Measurements from ENCODE around the gene MECP2.

The MECP2 gene

DNA sequence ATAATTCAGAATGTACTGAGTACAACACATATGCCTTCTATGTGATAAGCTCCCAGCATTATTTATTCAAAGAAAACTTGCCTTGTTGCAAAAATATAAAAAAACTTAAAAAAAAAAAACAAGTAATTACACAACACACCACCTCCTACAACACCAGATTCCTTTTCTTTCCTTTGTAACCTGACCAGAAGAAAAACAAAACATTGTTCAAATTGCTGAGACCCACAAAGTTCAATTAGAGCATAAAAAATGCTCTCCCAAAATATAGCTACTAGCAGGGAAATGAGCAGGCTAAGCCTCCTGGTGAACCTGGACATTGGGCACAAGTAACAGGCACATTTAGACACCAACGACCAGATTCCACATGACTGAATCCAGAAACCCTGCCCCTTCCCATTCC lies 38.3 kb downstream of the MECP2 start:
- DNase-seq, result no peak

DNA sequence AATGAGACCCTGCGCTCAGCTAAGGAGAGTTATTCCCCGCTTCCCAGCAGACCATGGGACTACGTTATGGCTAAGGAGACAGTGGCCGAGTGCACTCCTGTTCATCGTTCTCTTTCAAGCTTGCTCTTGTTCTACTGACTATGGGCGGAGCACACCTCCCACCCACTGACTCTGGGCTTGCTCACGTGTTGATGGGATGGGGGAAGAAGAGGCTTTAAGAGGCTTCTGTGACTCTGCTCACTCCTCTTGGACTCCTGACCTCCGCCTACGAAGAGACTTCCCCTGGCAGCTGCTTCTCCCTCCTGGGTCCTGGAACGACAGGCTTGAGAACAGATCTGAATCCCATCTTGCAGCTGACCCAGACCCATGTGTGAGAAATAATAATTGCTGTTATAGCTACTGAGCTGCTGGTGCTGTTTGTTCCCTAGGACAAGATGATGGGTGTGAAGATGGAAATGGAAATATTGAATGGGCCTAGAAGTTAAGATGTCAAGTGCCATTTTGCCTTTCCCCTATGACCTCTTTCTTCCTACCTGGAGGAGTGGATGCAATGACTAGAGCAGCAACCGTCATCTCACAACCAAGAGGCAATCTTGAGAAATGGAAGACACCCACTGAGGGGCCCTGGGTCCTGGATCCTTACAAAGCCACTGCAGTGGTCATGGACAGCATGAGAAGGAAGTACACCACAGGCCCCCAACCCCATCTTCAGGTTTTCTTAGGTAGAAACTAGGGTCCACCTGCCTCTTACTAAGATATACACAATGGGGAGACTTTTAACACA lies 39.1 kb downstream of the MECP2 start:
- no peak for DNase-seq

DNA sequence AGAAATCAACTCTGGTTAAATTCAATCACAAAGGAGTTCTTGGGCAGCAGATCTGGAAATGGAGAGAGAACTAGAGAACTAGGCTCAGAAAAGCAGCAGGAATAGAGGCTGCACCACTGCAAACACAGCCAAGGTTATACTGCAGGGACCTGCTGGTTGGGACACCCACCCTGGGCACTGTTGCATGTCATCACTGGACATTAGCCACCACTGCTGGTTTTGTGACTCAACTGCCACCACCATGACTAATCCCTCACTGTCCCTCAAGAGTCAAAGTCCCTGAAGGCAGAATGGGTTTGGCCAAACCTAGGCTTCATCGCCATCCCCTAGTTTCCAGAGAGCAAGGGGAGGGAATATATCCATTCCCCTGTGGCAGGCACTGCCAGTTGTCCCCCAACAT lies 39.7 kb downstream of the MECP2 start:
- DNase-seq, result no peak

DNA sequence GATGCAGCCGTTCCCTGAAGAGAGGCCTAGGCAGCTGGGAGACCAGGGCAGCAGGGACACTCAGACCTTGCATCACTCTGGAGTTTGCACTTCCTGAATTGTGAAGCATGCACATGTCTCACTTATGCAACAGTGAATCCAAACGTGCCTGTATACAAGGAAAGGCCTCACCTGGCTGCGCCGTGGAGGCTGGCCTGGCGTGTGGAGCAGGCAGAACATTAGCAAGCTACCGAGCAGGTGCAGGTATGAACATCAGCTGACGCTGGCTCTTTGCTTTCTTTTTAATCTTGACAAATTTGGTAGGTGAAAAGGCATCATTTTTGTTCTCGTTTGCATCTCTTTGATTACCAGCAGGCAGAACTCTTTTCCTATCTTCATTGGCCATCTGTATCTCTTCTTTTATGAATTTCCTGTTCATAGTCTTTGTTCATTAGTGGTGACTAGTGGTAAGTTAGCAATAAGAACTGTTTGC lies 40.7 kb downstream of the MECP2 start:
- no peak for DNase-seq

DNA sequence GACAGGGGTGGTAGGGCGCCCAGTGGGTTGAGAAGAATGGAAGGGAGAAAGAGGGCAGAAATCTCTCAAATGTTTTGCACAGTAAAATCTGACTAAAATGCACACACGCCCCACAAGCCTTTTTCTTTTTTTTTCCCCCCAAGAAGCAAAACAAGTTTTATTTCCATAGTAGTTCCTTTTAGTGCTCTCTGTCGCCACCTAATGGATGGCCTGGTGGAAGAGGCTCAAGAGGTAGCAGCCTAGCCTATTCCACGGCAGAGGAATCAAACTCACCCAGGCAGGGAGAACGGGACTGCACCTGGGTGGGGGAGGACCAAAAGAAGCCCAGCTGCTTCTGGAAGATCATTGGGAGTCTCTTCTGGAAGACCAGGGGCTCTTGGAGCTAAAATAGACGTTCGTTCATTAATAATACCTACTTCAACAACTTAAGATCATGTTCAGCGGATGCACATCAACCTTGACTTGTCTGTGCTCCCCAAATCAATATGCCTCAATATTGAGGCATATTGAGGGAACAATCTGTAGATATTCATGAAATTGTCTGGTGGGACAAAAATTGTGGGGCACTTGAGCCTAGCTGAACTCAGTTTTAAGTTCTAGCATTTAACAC lies 46.2 kb downstream of the MECP2 start:
- DNase-seq, result peak; percentile 58 to 79

DNA sequence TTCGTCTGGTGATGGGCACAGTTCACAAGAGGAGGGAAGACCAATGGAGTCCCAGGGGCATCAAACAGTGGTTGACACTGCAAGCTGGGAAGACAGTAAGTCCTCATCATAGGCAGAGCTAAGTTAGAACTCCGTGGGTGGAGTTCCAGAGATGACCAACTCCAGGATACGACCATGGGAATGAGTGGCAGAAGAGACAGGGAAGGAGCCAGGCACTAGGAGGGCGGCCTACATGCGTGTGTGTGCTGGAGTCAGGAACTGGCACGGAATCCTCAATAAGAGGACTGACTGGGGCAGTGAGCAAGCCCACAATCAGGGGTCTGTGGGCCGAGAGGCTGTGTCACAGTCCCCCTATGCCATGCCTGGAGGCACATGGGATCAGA lies 47.4 kb downstream of the MECP2 start:
- no peak for DNase-seq

DNA sequence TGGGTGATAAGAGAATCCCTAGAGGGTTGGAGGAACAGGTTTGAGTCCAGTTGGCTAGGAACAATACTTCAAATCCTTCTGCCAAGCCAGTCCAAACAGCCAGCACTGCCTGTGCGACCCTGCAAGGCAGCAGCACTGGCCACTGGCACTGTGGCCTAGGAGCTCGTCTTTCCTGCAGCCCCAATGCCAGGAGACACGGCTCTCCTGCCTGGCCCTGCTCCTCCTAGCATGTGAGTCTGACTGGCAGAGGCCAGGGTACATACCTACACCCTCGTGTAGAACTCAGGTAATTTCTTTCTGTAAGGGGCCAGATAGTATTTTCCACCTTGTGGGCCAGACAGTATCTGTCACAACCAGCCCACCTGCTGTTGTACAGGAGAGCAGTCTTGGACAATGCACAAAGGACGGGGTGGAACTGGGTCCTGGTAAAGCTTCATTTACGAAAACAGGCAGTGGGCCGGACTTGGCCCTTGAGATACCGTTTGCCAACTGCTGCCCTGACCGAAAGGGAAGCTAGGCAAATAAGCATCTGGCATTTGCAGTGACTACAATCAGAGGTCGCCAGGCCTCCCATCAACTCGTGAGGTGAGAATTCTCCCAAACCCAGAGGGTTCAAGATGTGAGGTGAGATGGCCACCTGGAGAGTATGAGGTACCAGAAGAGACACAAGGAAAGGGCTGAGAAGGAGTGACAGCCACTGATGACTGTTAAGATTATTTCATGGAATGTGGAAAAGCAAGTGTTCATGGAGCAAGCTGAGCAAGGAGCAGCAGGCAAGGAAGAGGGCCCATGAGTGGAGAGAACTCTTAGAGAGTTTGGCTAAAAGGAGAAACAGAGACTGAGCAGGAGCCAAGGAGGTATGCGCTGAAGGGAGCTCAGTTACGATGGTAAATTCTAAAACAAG lies 48.1 kb downstream of the MECP2 start:
- DNase-seq, result no peak

DNA sequence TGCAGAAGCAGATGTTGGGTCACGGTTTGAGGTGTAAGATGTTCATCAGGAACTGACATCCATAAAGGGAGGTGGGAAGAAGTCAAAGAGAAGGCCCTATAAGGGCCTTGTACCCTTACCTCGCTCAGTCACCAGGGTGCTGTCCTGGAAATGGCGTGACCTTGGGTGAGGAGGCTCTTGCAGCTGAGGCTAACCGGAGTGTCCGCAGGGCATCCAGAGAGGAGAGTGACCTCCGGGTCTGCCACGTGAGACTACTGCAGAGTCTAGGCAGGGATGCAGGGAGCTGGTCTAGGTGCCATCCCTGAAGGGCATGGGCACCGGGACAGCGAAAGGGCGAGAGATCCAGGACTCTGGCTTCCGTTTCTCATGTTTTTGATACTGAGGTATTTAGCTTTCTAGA lies 49.1 kb downstream of the MECP2 start:
- no peak for DNase-seq

DNA sequence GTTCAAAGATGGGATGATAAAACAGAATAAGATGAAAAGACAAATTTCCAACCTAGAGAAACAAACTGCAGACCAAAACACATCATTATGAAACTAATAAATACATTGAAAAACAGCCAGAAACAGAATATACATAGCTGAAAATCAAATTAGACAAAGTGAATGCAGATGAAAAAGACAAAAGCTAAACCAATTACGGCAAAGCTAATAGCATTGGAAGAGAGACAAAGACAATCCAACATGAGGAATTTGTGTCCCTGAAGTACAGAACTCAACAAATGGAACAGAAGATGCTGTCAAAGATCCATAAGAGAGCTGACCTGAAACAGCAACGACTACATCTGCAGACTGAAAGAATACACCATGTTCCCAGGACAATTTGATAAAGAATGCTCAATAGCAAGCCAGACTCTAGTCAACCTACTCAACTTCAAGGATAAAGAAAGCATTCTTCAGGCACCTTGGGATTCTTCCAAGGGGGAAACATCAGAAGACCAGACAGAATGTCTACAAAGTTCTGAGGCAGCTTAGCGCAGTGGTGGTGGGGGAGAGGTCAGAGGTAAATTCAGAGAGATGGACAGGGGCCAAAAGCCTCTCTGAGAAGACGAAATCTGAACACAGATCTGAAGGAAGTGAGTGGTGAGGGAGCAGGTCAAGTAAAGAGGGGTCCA lies 50.4 kb downstream of the MECP2 start:
- no peak for DNase-seq

DNA sequence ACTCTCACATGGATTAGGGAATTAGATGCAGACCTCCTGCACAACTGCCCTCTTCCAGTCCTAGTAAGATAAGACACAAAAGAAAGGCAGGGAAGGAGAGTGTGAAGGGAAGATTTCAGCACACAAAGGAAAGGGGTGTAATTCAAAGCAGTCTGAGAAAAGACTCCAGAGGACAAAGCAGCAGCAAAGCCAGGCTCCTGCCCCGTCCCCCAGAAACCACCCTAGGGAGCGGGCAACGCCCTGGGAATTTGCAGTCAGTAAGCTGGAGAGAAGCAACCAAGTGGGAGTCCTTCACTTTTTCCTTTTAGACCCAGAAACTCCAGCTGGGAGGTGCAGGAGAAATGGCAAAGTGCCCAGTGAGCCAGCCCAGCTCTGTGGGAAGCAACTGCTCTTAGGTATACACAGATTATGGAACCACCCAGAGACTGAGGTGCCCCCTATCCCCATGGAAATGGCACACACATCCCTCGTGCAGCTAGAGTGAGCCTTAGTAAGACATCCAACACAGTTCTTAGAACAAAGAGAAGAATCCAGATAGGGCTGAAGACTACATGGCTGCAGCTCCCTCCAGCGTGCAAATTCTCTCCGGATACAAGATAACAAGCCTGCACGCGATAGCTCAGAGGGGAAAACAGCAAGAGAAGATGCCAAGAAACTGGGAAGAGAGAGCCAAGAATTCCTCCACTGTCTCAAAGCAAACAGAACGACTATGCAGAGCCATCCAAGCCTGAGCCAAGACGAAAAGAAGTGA lies 51.3 kb downstream of the MECP2 start:
- DNase-seq, result no peak

DNA sequence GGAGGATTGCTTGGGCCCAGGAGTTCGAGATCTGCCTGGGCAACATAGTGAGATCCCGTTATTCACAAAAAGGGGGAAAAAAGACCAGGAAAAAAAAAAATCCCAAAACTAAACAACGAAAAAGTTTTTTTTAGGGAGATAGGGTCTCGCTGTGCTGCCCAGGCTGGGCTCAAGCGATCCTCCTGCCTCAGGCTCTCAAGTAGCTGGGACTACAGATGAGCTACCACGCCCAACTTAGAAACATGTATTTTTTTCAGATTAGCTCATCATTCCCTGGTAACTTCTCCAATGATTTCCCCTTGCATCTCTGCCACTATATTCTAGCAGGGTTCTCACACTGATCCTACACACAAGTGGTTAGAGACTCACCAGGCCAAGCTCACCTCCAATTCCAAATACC lies 53.4 kb downstream of the MECP2 start:
- DNase-seq, result no peak

DNA sequence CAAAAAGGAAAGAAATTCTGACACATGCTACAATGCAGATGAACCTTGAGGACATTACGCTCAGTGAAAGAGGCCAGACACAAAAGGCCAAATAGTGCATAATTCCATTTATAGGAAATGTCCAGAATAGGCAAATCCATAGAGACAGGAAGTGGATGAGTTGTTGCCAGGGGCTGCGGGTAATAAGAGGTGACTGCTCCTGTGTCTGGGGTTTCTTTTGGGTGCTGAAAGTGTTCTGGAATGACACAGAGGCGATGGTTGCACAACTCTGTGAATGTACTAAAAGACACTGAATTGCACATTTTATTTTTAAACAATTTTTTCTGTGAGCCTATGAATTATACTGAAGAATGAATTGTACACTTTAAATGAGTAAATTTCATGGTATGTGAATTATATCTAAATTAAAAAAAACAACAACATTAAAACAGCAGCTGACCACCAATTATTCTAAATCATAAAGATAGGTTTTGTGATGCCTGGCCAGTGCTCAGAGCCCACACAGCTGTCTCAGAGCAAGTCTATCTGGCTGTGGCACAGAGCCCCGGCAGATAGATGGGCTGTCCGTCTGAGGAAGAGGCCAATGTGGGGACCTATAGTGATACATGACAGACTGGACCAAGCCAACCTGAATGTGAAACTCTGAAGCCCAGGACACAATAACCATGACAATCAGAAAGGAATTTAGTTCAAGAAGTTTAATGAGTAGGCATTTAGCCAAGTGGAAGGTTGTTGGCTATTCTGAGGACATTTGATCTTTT lies 54.3 kb downstream of the MECP2 start:
- DNase-seq, result no peak

DNA sequence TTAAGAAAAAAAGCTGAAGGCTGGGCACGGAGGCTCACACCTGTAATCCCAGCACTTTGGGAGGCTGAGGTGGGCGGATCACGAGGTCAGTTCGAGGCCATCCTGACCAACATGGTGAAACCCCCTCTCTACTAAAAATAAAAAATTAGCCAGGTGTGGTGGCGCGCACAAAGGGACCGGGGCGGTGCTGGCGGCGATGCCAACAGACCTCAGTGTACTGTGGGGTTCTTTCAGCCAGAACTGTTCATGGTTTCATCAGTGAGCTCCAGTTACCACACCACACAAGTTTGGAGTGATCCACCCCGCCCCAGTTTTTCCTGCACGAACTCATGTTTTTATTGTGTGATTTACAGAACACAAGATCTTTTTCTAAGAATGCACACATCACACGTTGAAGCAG lies 56.7 kb downstream of the MECP2 start:
- no peak for DNase-seq

DNA sequence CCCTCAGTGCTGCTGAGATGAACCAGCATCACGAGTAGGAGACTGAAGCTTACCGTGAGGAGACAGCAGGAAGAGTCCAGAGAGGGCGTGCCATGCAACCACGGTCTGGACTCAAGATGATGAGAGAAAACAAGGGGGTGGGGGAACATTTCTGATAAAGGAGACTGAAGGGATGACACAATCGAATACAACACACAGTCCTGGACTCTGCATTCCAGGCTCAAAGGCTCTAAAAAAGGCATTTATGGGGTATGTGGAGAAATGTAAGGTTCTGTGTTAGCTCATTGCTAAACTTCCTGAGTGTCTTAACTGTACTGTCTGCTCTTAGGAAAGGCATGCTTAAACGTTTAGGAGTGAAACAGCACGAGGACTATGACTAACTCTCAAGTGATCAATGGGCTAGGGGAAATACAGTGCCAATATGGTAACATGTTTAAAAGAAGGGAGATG lies 57.2 kb downstream of the MECP2 start:
- DNase-seq, result no peak

DNA sequence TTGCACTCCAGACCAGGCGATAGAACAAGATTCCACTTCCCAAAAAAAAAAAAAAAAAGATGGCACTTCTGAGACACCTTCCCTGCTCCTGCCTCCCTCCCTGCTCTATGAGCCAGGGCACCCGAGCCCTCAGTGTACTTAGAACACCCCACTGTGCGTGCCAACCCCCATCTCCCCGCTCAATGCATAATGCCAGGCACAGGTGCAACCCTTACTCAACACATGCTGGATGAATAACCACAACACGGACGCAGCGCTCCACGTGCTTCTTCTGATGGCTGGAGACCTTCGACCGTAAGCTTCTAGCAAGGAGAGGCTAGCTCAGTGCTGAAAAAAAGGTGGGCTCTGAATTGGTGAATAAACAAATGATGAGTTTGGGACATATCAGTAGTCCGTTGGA lies 57.9 kb downstream of the MECP2 start:
- DNase-seq, result no peak

DNA sequence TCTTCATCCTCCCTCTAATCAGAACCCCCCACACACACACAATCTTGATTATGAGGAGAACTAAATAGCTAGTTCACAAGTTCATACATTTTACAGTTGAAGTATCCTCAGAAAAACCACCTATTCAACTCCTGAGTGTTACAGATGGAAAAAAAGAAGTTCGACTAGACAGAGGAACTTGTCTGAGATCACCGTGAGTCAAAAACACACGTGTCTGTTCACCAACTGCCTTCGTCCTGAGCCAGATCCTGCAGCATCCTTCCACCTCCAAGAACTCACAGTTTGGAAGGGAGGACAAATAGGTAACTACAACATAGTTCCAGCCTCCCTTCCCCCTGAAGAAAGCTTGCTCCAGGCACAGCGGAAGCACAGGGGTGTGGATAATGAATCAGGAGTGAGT lies 58.9 kb downstream of the MECP2 start:
- no peak for DNase-seq

DNA sequence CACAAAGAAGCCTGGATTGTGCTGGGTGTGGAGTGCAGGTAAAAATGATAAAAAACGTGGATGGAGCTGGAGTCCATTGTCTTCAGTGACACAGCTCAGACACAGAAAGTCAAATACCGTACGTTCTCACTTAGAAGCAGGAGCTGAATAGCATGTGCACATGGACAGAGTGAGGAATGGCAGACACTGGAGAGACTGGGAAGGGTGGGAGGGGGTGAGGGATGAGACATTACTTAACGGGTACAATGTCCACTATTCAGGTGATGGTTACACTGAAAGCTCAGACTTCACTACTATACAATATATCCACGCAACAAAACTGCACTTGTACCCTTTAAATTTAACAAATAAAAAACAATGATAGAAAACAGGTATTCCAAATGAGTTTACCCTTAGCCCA lies 59.8 kb downstream of the MECP2 start:
- DNase-seq, result no peak

DNA sequence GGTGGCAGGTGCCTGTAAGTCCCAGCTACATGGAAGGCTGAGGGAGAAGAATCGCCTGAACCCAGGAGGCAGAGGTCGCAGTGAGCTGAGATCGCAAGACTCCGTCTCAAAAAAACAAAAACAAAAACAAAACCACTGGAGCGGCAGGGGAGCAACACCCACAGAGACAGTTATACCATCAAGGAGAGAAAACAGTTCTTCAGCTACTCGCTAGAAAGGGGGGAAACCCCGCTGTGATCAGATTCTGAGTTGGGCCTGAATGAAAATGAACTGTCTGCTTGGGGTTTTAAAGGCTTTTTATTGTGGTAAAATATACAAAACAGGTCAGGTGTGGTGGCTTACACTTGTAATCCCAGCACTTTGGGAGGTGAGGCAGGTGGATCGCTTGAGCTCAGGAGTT lies 61.0 kb downstream of the MECP2 start:
- no peak for DNase-seq

DNA sequence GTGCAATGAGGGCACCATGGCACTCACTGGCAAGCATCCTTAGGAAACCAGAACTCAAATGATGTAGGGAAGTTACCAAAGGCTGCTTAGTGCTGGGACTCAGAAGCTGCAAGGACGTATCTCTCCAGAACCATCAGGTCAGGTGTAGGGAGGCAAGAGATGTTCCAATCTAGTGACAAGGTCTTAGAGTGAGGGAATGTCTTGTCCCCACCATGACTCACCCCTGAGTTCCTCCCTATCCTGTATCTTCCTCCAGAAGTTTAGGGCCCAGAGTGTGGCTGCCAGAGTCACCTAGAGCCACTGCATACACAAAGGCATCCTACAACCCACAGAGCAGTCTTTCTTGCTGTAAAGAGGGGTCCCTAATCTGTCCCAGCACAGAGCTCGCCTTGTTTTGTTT lies 63.7 kb downstream of the MECP2 start:
- no peak for DNase-seq

DNA sequence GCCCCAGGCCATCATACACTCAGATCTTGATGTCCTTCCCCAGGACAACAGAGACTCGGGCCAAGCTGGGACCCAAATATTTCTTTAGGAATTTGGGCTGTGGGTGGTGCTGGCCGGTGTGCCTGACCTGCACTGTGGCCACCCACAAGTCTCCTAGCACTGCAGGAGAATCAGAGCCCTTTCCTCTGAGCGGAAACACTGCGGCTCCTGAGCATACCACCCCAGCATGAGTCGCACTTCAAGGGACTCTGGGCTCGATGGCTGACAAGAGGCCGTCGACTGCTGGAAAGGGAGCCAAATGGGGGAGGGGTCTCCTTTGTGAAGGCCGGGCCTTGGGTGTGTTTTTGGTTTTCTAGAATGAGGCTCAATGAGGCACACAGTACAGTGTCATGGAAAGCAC lies 64.9 kb downstream of the MECP2 start:
- no peak for DNase-seq

DNA sequence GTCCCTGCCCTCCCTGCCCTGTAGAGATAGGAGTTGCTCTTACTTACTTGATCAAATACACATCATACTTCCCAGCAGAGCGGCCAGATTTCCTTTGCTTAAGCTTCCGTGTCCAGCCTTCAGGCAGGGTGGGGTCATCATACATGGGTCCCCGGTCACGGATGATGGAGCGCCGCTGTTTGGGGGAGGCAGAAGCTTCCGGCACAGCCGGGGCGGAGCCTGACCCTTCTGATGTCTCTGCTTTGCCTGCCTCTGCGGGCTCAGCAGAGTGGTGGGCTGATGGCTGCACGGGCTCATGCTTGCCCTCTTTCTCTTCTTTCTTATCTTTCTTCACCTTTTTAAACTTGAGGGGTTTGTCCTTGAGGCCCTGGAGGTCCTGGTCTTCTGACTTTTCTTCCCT lies 65.4 kb downstream of the MECP2 start:
- no peak for DNase-seq

Measured in activated CD4-positive, alpha-beta T cell treated with anti-CD3 and anti-CD28 coated beads for 4 hours (primary cell).